ENCODE results near the gene SLC9A5. TPM values are rescaled to one million over a fixed set of nuclear protein-coding genes. Genes with fewer than 3 reads are reported as not detected.

The SLC9A5 gene
- total RNA-seq, 1 donor, result 1.4 TPM

GRCh38 chr16:67304020-67304419 lies 55.2 kb downstream of the SLC9A5 start:
- H3K4me3 ChIP-seq (ENCODE audit: low read depth, low read length), result no peak overlapping the region
- TF ChIP-seq CTCF (IDR thresholded peaks at IDR 0.05; ENCODE audit: insufficient read depth, low read length), result no peak
- peak; percentile 27 for DNase-seq (ENCODE audit: low read depth)

GRCh38 chr16:67305216-67306071 lies 56.7 kb downstream of the SLC9A5 start:
- H3K4me3 ChIP-seq (ENCODE audit: low read depth, low read length), result no peak overlapping the region
- DNase-seq (ENCODE audit: low read depth), result no peak
- TF ChIP-seq CTCF (IDR thresholded peaks at IDR 0.05; ENCODE audit: insufficient read depth, low read length), result no peak

- DNase-seq (ENCODE audit: low read depth), result no peak
- TF ChIP-seq CTCF (IDR thresholded peaks at IDR 0.05; ENCODE audit: insufficient read depth, low read length), result no peak
- H3K4me3 ChIP-seq (ENCODE audit: low read depth, low read length), result no peak overlapping the region
Observed at GRCh38 chr16:67310561-67310960, 61.8 kb downstream of the SLC9A5 start.

- peak; percentile 100 for DNase-seq (ENCODE audit: low read depth)
- TF ChIP-seq CTCF (IDR thresholded peaks at IDR 0.05; ENCODE audit: insufficient read depth, low read length), result no peak
- no peak overlapping the region for H3K4me3 ChIP-seq (ENCODE audit: low read depth, low read length)
Observed at GRCh38 chr16:67311607-67312488, 63.1 kb downstream of the SLC9A5 start.

- TF ChIP-seq CTCF (IDR thresholded peaks at IDR 0.05; ENCODE audit: insufficient read depth, low read length), result no peak
- no peak overlapping the region for H3K4me3 ChIP-seq (ENCODE audit: low read depth, low read length)
- DNase-seq (ENCODE audit: low read depth), result peak; percentile 7
Observed at GRCh38 chr16:67312719-67313118, 63.9 kb downstream of the SLC9A5 start.

- no peak for TF ChIP-seq CTCF (IDR thresholded peaks at IDR 0.05; ENCODE audit: insufficient read depth, low read length)
- no peak for DNase-seq (ENCODE audit: low read depth)
- H3K4me3 ChIP-seq (ENCODE audit: low read depth, low read length), result no peak overlapping the region
Observed at GRCh38 chr16:67317853-67318252, 69.1 kb downstream of the SLC9A5 start.

Small RNA genes lying within 50 kb of the gene (small RNA-seq; reads per million reads assigned to genes)
- gene MIR328, result 4.6 reads per million, percentile 87 among the genes with 10 or more reads in this experiment

Other genes starting within 250 kb of the SLC9A5 start
- gene CBFB, start 219.8 kb upstream of the SLC9A5 start, total RNA-seq (ENCODE audit: low replicate concordance), result 74.3 and 125 TPM in 2 replicates
- 2.9 and 15.9 TPM in 2 replicates for gene PHAF1, start 139.0 kb upstream of the SLC9A5 start, total RNA-seq (ENCODE audit: low replicate concordance)
- 37.0 and 42.4 TPM in 2 replicates for gene B3GNT9, start 98.0 kb upstream of the SLC9A5 start, total RNA-seq (ENCODE audit: low replicate concordance)
- gene TRADD, start 89.1 kb upstream of the SLC9A5 start, total RNA-seq (ENCODE audit: low replicate concordance), result 12.3 and 29.1 TPM in 2 replicates
- 11.3 and 29.7 TPM in 2 replicates for gene FBXL8, start 89.0 kb upstream of the SLC9A5 start, total RNA-seq (ENCODE audit: low replicate concordance)
- gene HSF4, start 84.2 kb upstream of the SLC9A5 start, total RNA-seq (ENCODE audit: low replicate concordance), result 6.4 and 17.9 TPM in 2 replicates
- gene NOL3, start 78.4 kb upstream of the SLC9A5 start, total RNA-seq (ENCODE audit: low replicate concordance), result 10.1 and 27.1 TPM in 2 replicates
- gene MATCAP1, start 65.0 kb upstream of the SLC9A5 start, total RNA-seq (ENCODE audit: low replicate concordance), result 8.6 and 9.9 TPM in 2 replicates
- gene EXOC3L1, start 58.8 kb upstream of the SLC9A5 start, total RNA-seq (ENCODE audit: low replicate concordance), result 0.98 TPM in 1 of 2 replicates, not detected in the other
- gene E2F4, start 56.8 kb upstream of the SLC9A5 start, total RNA-seq (ENCODE audit: low replicate concordance), result 31.9 and 47.5 TPM in 2 replicates
- 0.09 and 0.33 TPM in 2 replicates for gene ELMO3, start 49.8 kb upstream of the SLC9A5 start, total RNA-seq (ENCODE audit: low replicate concordance)
- gene TMEM208, start 21.8 kb upstream of the SLC9A5 start, total RNA-seq (ENCODE audit: low replicate concordance), result 21.8 and 24.3 TPM in 2 replicates
- 14.1 and 19.7 TPM in 2 replicates for gene FHOD1, start 1.5 kb upstream of the SLC9A5 start, total RNA-seq (ENCODE audit: low replicate concordance)
- 13.3 and 24.3 TPM in 2 replicates for gene PLEKHG4, start 30.6 kb downstream of the SLC9A5 start, total RNA-seq (ENCODE audit: low replicate concordance)
- not detected in 2 replicates for gene KCTD19, start 77.8 kb downstream of the SLC9A5 start, total RNA-seq (ENCODE audit: low replicate concordance)
- gene LRRC36, start 77.8 kb downstream of the SLC9A5 start, total RNA-seq (ENCODE audit: low replicate concordance), result not detected in 2 replicates
- 0.74 and 0.99 TPM in 2 replicates for gene TPPP3, start 144.5 kb downstream of the SLC9A5 start, total RNA-seq (ENCODE audit: low replicate concordance)
- 7.1 and 7.6 TPM in 2 replicates for gene ZDHHC1, start 167.5 kb downstream of the SLC9A5 start, total RNA-seq (ENCODE audit: low replicate concordance)
- not detected in 2 replicates for gene HSD11B2, start 182.1 kb downstream of the SLC9A5 start, total RNA-seq (ENCODE audit: low replicate concordance)
- gene ATP6V0D1, start 232.2 kb downstream of the SLC9A5 start, total RNA-seq (ENCODE audit: low replicate concordance), result 47.8 and 114 TPM in 2 replicates
- not detected in 2 replicates for gene AGRP, start 234.6 kb downstream of the SLC9A5 start, total RNA-seq (ENCODE audit: low replicate concordance)

All from fibroblast of the aortic adventitia (primary cell).